Fibroblast of skin of left biceps (primary cell): Measurements from ENCODE around the gene PRKCE.

Experiments used
- DNase-seq, 2 experiments: peaks; one replicate each; pipeline ENCODE4 v3.0.0-alpha.2; 2013; ENCODE audit warnings: low read depth in 2 of 2

Gene PRKCE

DNA sequence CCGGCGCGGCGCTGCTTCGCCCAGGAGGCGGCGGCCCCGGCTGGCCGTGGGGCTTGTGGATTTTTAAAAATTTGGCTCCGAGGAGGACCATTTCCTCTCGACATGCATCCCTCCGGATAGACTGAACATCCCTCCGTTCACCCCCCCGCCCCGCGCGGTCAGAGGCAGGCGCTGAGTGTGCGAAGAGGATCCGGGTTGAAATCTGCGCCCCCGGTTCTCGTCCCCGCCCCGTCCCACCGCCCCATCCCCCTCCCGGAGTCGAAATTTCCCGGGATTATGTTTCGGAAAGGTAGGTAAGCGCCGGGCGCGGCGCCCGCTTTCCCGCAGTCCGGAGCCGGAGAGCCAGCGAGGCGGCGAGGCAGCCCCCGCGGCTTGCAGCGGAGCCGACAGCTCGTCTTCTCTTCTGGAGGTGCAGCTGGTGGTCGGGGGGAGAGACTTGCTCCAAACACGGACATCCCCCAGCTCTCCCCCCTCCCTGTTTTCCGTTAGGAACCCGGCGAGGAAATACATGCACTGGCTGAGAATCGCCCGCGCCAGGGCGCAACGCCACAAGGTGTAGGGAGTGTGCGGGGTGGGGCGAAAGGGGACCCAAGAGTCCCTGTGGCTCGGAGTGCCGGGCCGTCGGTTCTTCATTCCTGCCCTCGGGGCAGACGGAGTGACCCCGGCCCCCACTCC lies at the start of gene PRKCE:
TSS of gene PRKCE (plus strand) at position 261 of the 675 bp plus-strand sequence.
- DNase-seq, result no peak

DNA sequence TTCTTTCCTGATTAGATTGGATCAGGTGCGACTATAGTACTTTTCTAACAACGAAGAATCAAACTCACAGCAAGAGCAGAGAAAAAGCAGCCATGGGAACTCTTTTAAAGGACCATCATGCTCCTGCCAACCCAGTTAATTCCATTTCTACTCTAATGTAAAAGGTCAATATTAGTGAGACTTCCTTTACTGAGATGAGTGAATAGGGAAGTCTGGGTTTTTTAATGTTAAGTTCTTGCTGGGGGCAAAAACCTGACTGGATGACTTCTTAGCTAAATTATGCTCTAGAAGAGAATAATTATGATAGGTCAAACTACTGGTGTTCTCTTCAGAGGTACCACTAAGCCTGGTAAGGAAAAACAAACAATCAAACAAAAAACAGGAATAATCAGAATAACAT lies 48.9 kb upstream of the PRKCE start:
- DNase-seq, result no peak

DNA sequence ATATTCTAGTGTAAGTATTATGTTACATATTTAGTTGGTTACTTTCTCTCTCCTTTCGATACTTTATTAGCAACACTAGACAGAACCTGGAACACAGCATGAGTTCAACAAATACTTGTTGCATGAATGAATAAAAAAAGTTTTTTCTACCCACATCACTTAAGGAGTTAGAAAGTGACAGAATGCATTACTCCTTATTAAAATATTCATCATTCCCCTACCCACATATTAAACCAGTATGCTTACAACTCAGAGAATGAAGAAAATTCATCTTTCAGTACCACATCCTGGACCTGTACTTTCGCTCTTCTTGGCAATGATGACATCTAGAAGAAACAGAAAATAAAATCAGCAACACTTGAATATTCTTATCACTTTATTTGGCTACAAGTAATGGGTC lies 46.4 kb upstream of the PRKCE start:
- DNase-seq, result no peak

DNA sequence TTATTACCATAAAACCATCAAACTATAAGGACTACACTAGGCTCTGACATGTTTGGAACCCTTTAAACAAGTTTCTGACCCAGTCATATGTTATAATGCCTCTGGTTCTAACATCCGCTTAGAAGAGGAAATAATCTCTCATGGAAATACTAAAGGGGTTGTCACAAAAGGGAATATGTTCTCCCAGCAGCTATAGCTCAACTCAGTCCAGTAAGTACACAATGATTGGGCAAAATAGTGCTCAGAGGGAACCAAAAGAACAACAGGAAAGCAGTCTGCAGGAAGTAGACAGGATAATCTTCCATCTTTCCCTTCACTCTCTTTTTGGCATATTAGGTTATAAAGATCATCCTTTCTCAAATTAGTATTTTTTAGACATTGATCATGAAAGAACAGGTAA lies 44.7 kb upstream of the PRKCE start:
- DNase-seq, result no peak

DNA sequence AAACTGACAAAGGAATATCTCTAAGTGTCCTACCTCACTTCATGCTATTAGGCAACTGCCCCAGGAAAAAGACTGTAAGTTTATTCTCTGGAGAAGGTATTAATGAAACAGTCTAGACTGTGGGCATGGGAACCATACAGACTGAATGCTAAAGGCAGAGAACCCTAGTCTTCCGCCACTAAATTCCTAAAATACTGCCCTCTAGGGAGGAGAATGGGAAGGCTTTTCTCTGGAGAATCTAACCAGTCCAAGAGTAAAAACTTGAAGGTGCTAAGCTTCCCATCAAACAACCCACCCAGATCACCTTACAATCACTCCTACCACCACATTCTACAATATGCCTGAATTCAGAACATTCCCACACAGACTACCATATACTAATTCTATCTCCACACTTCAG lies 43.8 kb upstream of the PRKCE start:
- no peak for DNase-seq

DNA sequence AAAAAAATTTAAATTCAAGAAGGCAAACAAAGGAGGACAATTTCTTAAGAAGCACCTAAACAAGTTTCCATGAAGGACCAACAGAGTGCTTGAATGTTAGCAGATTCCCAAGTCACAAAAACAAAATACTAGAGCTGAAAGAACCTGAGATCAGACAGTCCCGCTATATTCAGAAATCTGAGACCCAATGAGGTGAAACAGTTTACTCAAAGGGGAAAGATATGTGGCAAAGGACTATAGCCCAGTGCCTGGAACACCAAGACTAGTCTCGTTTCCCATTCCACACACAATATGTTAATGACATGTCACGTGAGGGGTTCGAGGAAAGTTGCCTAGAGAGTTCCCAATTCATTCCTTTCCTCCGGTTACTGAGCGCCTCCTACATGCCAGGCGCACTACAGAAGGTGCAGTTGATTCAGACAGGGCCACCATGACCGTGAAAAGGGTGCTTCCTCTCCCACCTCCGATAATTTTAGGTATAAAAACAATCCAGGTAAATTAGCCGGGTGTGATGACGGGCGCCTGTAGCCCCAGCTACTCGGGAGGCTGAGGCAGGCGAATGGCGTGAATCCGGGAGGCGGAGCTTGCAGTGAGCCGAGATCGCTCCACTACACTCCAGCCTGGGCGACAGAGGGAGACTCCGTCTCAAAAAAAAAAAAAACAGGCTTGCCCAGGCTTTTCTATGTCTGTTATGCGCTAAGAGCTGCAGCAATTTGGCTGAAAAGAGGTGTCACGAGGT lies 41.0 kb upstream of the PRKCE start:
- peak in 1 of 2 experiments; percentile 11 for DNase-seq

DNA sequence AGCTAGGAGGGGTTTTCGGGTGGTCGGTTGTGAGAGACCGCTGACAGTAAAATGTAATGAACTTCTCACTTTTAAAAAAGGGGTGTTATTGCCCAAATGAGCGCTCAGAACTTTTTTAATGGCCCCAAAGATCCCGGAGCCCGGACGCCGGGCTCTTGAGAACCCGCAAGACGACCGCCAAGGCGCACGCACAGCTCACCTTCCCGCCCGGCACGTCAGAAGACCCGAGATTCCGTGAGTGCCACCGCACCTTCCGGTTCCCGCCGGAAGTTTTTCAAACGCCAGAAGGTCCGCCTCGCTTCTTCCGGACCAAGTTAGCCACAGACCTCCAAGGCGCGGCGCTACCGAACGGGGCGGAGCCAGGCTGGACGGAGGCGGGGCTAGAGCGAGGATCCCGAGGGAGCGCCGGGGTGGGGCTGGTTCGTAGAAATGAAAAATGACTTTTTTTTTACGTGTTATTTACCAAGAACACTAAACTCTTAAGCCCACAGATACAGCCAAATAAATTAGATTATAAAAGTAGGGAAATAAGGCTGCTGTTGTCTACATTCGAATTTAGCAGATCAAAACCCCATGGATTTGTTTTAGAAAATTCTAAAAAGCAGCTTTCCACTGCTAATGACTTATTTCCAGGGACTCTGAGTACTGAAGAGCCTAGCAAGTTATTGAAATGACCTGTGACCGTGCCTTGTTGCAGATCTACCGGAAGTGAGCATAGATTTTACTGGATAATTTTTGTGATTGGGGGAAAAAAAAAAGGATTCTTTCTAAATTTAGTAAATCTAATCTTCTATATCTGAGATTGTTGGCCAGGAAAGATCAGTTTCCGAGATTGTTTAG lies 40.2 kb upstream of the PRKCE start, which contains the start of gene SRBD1:
TSS of gene SRBD1 (minus strand) at position 248 of the 840 bp plus-strand sequence. CDS start 5,826 bp downstream, outside the sequence.
- peak; percentile 70 to 71 for DNase-seq

DNA sequence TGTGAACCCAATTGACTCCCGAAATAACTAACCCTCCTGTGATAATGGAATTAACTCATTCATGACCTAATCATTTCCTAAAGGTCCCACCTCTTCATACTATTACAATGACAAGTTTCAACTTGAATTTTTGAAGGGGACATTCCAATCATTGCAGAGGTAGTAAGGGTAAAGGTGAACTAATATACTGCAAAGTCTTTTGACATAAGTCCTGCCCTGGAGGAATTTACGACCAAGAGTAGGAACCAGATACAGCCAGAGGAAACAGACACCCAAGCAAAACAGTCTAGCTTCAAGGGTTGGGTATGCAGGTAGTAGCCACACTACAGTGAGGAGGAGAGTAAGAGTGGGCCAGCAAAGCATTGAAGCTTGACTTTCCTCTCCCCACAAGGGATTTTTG lies 39.2 kb upstream of the PRKCE start:
- DNase-seq, result no peak

DNA sequence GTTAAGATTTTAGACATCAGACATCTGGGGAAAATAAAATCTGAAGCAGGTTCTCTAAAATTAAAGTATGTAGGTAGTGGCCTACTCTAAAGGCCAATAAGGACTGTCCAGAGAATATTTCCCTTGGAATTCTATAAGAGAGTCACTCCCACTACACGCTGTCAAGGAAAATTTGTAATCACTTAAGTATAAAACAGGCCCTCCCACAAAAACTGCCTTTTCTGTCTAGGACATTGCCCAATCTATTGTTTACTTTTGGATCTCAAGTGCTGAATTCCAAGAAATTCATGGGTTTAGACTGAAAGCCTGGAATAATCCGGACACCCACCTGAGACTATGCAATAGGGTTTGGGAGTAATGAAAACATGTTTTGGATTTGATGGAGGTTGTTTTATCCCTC lies 38.7 kb upstream of the PRKCE start:
- DNase-seq, result no peak

DNA sequence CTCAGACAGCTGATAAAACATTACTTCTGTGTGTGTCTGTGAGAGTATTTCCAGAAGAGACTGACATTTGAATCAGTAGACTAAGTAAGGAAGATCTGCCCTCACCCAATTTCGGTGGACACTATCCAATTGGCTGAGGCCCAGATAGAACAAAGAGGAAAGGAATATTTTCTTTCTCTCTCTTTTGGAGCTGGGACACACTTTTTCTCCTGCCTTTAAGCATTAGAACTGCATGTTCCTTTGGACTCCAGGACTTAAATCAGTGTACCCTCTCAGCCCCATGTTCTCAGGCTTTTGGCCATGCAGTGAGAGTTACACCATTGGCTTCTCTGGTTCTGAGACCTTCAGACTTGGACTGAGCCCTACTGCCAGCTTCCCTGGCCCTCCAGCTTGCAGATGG lies 37.1 kb upstream of the PRKCE start:
- DNase-seq, result no peak

DNA sequence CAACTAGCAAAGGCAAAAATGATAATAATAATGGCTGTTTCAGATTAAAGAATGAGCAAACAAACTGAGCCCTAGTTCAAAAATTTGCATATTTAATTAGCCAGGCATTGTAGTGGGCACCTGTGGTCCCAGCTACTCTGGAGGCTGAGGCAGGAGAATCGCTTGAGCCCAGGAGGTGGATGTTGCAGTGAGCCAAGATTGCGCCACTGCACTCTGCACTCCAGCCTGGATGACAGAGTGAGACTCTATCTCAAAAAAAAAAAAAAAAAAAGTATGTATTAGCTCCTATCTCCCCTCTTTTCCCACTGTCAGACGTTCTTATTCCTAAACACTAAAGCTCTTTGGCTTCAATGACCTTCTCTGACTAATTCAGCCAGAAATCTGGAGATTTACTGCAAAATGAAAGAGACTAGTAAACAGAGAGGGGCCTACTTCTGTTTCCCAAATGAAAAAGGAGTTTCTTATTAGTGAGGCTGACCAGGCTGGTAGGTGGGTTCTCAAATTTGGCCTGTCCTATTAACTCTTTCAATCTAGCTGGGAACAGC lies 36.5 kb upstream of the PRKCE start:
- DNase-seq, result no peak

DNA sequence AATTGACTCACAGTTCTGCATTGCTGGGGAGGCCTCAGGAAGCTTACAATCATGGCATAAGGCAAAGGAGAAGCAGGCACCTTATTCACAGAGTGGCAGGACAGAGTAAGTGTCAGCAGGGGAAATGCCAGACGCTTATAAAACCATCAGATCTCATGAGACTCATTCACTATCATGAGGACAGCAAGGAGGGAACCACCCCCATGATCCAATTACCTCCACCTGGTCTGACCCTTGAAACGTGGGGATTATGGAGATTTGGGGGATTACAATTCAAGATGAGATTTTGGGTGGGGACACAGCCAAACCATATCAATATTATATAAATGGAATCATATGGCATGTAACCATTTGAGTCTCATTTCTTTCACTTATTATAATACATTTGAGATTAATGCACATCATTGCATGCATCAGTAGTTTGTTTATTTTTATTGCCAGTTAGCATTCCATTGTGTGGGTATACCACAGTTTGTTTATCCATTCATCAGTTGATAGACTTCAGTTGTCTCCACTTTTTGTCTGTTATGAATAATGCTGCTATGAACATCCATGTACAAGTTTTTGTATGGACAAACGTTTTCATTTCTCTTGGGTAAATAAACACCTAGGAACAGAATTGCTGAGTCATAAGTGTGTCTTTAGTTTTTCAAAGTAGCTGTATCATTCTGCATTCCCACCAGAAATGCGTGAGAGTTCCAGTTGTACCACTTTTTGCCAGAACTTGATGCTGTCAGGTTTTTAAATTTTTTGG lies 34.6 kb upstream of the PRKCE start:
- no peak for DNase-seq

DNA sequence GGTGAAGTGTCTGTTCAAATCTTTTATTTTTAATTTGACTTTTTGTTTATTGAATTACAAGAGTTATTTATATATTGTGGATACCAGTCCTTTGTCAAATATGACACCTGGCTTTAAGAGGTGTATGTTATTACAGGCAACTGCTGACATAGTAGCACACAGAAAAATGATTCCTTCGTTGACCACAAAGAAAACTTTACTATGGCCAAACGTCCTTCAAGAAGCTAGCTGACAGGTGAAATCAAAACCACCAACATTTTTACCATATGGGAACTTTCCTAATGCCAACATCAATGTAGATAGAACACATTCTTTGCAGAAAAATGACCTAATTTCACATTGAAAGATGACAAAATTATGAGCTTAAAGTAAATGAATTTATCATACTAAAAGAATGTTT lies 34.0 kb upstream of the PRKCE start:
- no peak for DNase-seq

DNA sequence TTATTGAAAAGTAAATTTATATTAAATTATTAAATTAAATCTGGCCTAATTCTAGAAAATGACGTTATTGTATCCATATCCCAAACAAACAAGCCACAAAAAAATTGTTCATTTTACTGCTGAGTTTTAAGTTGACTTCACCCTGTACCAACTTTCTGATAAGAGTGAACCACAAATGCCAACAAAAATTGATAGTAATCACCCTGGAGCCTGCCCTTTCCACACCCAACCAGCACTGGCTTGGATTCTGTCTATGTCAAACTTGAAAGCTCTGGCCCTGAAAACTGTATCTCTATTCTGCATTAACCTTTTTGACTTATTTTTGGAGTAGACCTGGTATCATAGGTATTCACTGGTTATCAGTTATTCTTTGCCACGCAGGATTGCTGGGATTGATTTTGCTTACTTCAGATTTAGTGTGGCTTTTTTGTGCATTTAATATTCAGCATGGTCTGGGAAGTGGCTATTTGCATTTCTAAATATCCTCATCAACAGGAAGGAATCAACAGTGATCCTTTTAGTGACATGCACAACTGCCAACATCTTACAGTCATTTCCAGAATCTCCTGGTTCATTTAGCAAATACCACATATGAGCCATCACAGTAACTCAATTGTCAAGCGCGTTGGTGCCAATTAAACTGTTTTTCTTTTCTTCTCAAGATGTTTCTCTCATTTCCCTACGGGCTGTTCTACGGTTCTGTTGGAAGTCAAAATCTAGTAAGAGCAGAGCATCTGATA lies 29.0 kb upstream of the PRKCE start:
- DNase-seq, result no peak

DNA sequence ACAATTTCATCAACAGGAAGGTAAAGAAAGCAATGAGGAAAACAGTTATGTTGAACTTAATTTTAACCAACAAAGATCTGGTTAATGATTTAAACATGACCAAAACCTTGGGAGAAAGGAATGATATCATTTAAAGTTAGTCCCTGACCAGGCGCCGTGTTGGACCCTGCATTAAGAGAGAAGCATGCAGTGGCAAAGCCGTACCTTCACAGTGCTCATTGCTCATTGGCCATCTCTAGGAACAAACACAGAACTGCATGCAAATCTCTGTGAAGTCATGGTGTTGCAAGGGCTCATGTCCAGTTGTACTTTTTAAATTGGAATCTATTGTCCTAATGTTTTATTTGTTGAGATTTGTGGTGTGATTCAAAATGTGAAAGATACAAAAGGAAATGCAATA lies 28.4 kb upstream of the PRKCE start:
- DNase-seq, result no peak

DNA sequence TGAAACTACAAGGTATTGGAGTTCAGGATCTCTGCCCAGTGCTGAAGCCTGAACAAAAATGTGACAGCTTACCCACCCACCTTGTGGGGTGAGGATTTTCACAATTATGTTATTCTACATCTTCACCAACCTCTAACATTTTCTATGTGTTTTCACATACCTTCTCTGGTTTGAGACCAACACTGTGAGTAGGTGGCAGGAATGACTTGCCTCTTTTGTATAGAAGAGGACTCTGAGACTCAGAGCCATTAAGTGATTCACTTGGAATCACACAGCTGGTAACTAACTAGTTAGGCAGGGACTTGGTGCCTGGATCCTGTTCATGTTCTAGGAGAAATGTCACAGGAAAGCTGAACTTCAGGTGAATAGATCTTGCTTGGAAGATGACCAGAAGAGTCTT lies 25.7 kb upstream of the PRKCE start:
- DNase-seq, result no peak

DNA sequence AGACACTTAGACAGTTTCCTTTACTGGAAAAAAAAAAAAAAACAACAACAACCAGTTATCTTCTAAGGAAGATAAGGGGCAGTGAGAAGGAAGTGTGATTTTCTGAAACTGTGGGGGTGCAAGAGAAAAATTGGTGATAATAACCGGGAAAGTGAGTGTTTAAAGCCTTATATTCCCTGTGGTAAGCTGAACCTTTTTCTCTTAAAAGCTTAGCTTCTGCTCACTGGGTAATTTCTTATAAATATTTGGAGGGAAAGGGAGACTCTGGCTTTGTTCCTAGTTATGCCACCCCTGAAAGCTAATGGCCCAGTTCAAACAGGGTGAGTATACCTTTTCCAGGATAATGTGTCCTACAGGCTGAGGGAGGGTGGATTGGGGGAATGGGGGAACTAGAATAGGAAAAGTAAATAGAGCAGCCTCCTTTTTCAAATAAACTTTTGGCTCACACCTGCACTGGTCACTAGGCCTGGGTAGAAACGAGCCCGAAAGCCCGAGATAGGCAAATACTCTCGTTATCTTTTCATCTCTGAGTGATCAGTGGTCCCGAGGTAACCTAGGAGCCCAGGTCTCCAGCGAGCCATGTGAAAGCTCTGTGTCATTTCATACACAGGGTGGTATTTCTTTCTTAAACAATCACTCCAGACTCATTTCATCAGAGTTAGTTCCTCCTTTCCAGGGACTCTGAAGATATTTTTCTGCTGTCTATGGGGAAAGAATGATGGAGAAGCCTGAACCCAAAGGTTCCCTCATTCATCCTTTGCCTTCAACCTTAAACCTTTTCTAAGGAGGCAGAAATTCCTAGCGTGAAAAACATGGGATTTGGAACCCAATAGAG lies 24.9 kb upstream of the PRKCE start:
- no peak for DNase-seq

DNA sequence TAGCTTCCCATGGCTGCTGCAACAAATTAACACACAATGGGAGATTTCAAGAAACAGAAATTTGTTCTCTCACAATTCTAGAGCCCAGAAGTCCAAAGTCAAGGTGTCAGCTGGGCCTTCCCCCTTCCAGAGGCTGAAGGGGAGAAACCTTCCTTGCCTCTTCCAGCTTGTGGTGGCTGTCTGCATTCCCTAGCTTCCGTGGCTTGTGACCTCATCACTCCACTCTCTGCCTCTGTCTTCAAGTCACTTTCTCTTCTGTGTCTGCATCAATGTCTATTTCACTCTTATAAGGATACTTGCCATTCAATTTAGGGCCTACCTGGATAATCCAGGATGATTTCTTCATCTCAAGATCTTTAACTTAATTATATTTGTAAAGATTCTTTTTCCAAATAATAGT lies 23.6 kb upstream of the PRKCE start:
- no peak for DNase-seq

DNA sequence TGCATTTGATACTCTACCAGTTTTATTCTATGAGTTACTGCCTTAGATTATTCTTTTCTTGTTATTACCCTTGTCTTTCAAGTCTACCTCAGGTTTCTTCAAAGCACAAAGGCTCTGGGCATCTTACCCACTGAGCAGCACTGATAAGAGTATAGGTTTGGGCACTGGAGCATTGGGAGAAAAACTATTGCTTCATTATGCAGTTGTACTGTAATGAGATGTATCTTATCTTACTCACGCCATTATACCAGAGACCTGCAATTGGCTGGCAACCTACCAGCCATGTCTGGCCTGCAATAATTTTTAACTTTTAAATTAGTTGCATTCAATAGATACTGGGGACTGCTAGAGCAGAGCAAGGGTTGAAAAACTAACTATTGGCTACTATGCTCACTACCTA lies 21.5 kb upstream of the PRKCE start:
- DNase-seq, result no peak

DNA sequence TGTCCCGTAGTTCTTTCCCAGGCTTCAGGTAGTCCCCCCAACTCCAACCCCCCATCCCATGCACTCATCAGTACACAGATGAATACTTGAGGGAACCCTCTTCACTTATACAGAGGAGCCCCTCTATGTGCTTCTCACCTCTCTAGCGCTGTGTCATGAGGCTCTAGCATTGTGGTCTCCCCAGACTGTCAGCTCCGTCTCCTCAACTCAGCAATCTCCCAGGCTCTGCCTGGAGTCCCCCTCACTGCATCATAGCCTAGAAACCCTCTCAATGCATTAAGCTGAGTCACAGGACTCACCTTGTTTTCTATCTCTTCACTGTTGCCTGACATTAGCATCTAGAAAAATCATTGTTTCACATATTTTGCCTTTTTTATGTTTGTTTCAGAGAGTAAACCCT lies 20.2 kb upstream of the PRKCE start:
- DNase-seq, result no peak
